B cell (primary cell): ENCODE data around the gene ISCU. TPM values are rescaled to one million over a fixed set of nuclear protein-coding genes. Genes with fewer than 3 reads are reported as not detected.
A peak's percentile ranks its signal among the peaks of the same experiment; 100 is the strongest.

Experiments
- ATAC-seq: fragments of 200-7000 bp; cut with Tn5 transposase; one replicate; pipeline ENCODE4 v1.10.0; 2021; ENCODE audit warnings: low read depth, mild to moderate bottlenecking, moderate number of reproducible peaks, moderate library complexity
- CTCF ChIA-PET: fragments of 350-600 bp; sonication (Branson Sonifier 250); formaldehyde crosslinking; loops from one replicate; lab custom pipeline; 2021; ENCODE audit warnings: antibody characterized with exemption, inconsistent platforms; lab: Charles Lee
- POLR2A ChIA-PET: fragments of 350-600 bp; sonication (Branson Sonifier 250); formaldehyde crosslinking; loops from one replicate; lab custom pipeline; 2021; ENCODE audit warnings: antibody characterized with exemption; lab: Charles Lee
- DNase-seq: peaks from one replicate; pipeline ENCODE4 v3.0.0; 2013
- H2AFZ ChIP-seq: 2 replicates; pipeline ENCODE4 v1.6.1; 2012; ENCODE audit warnings: mild to moderate bottlenecking, low read depth, low read length; ENCODE audit not compliant: insufficient read depth, poor library complexity, severe bottlenecking
- H3K27ac ChIP-seq, 2 donors: 1 replicate in 1 of 2; 2 replicates in 1 of 2; pipeline ENCODE4 v1.5.1; 2012 to 2013; ENCODE audit warnings: low read length in 2 of 2, mild to moderate bottlenecking in 2 of 2, moderate library complexity in 1 of 2
- H3K27me3 ChIP-seq, 4 experiments: fragments of 200-600 bp in 1 of 4; sonication (generic) in 1 of 4; replicated peaks in 1 of 4; 1 replicate in 2 of 4; 2 replicates in 2 of 4; pipeline versions ENCODE4 v1.6.1 to v1.7.0; 2013 to 2016; ENCODE audit warnings: low read length in 3 of 4, mild to moderate bottlenecking in 2 of 4, mixed read lengths in 1 of 4, moderate library complexity in 1 of 4; ENCODE audit not compliant: insufficient read depth in 4 of 4, control insufficient read depth in 3 of 4; ENCODE audit errors: control extremely low read depth in 1 of 4
- H3K36me3 ChIP-seq, 2 experiments: replicated peaks in 1 of 2; 1 replicate in 1 of 2; 2 replicates in 1 of 2; pipeline versions ENCODE4 v1.6.1 to v1.7.1; 2013; ENCODE audit warnings: low read length in 1 of 2; ENCODE audit not compliant: insufficient read depth in 2 of 2, control insufficient read depth in 1 of 2; ENCODE audit errors: control extremely low read depth in 1 of 2, extremely low read depth in 1 of 2
- H3K4me1 ChIP-seq, 2 donors: fragments of 200-600 bp in 1 of 2; sonication (generic) in 1 of 2; 1 replicate in 1 of 2; 2 replicates in 1 of 2; pipeline versions ENCODE4 v1.5.1 to v1.6.1; 2013 to 2017; ENCODE audit warnings: low read length in 2 of 2; ENCODE audit not compliant: control insufficient read depth in 2 of 2, insufficient read depth in 2 of 2
- H3K4me2 ChIP-seq: replicated peaks from 2 replicates; pipeline ENCODE3; 2012; ENCODE audit warnings: mild to moderate bottlenecking, low read depth, low read length; ENCODE audit not compliant: poor library complexity, severe bottlenecking
- H3K4me3 ChIP-seq, 5 experiments: fragments of 200-600 bp in 1 of 5; sonication (generic) in 1 of 5; 1 replicate in 3 of 5; 2 replicates in 2 of 5; pipeline versions ENCODE4 v1.5.1 to v1.7.0; 2011 to 2016; ENCODE audit warnings: low read length in 4 of 5, mild to moderate bottlenecking in 4 of 5, low read depth in 2 of 5, control low read depth in 1 of 5, moderate library complexity in 1 of 5; ENCODE audit not compliant: insufficient read depth in 1 of 5; ENCODE audit errors: control extremely low read depth in 1 of 5, extremely low read depth in 1 of 5
- H3K79me2 ChIP-seq: fragments of 200-600 bp; sonication (generic); one replicate; pipeline ENCODE4 v1.6.0; 2016; ENCODE audit warnings: low read length; ENCODE audit not compliant: control insufficient read depth, insufficient read depth
- H3K9ac ChIP-seq: fragments of 200-600 bp; sonication (generic); 2 replicates; pipeline ENCODE4 v1.6.1; 2017; ENCODE audit warnings: mild to moderate bottlenecking, low read length, moderate library complexity
- H3K9me3 ChIP-seq, 3 donors: one replicate each; pipeline versions ENCODE4 v1.6.1 to v1.7.1; 2013; ENCODE audit warnings: low read length in 2 of 3; ENCODE audit not compliant: control insufficient read depth in 2 of 3, insufficient read depth in 1 of 3; ENCODE audit errors: control extremely low read depth in 1 of 3
- H4K20me1 ChIP-seq: 2 replicates; pipeline ENCODE4 v1.6.0; 2012; ENCODE audit warnings: mild to moderate bottlenecking, low read length; ENCODE audit not compliant: insufficient read depth, control insufficient read depth, poor library complexity, severe bottlenecking
- H3K27ac Mint-ChIP-seq: one replicate; pipeline ENCODE4 v1.8.0; 2021; ENCODE audit warnings: mixed read lengths
- H3K27me3 Mint-ChIP-seq: one replicate; pipeline ENCODE4 v1.8.0; 2021; ENCODE audit warnings: mixed read lengths
- H3K4me1 Mint-ChIP-seq: one replicate; pipeline ENCODE4 v1.8.0; 2021; ENCODE audit warnings: mixed read lengths
- H3K4me3 Mint-ChIP-seq: one replicate; pipeline ENCODE4 v1.8.0; 2021; ENCODE audit warnings: mixed read lengths
- H3K9me3 Mint-ChIP-seq: one replicate; pipeline ENCODE4 v1.8.0; 2022; ENCODE audit warnings: mixed read lengths; ENCODE audit not compliant: insufficient read depth
- CTCF ChIP-seq: fragments of 200-600 bp; IDR thresholded peaks from one replicate; pipeline ENCODE4 v1.8.0; 2022; ENCODE audit warnings: antibody characterized with exemption, mild to moderate bottlenecking
- EZH2 ChIP-seq: IDR thresholded peaks from 2 replicates; pipeline ENCODE4 v1.6.1; 2012; ENCODE audit warnings: borderline replicate concordance, low read depth, mild to moderate bottlenecking, moderate library complexity, low read length; ENCODE audit not compliant: insufficient read depth, poor library complexity, severe bottlenecking
- WGBS: methylation state at CpG from one replicate; pipeline ENCODE4 v1.1.5; 2013; ENCODE audit warnings: missing lambda C conversion rate; ENCODE audit not compliant: insufficient coverage; 5-methylcytosine and 5-hydroxymethylcytosine counted together
- intact Hi-C: fragments of 100-400 bp; cut with micrococcal nuclease; formaldehyde crosslinking; loops from one replicate; pipeline ENCODE4 v1.10.0; 2022
- polyA minus RNA-seq: library from RNA; depleted of rRNA, polyadenylated mRNA; stranded (reverse); fragments of >200 nt; gene quantifications from 2 replicates; pipeline ENCODE4 v1.2.3, GENCODE V29; 2012
- polyA plus RNA-seq: library from polyadenylated mRNA; depleted of rRNA; stranded (reverse); fragments of >200 nt; gene quantifications from 2 replicates; pipeline ENCODE4 v1.2.3, GENCODE V29; 2012
- total RNA-seq, 2 donors: library from RNA; stranded (reverse); fragments of 120-200 nt in 1 of 2; gene quantifications; 1 replicate in 1 of 2; 2 replicates in 1 of 2; pipeline versions ENCODE4 v1.2.3 to v1.2.4, GENCODE V29; 2013 to 2022

ISCU gene
- total RNA-seq = 190 and 209 TPM in 2 replicates
- 266 TPM for total RNA-seq (2013)
- polyA plus RNA-seq = 166 and 173 TPM in 2 replicates
- 109 and 120 TPM in 2 replicates for polyA minus RNA-seq

GRCh38 chr12:108562348-108563135 lies at the start of gene ISCU:
TSS of gene ISCU (plus strand) at chr12:108562596. CDS start at chr12:108562623, 27 bp downstream.
- H3K4me3 ChIP-seq = peak within 1 kb of the TSS; percentile 84 to 99 (median 98)
- H3K27me3 ChIP-seq = no peaks in the 10 kb centered on the region
- ATAC-seq = peak; percentile 73
- peak within 1 kb of the TSS; percentile 95 for H2AFZ ChIP-seq
- no peaks in the 10 kb centered on the region for H3K9me3 ChIP-seq
- peak within 1 kb of the TSS; percentile 94 for H3K4me2 ChIP-seq
- Mint-ChIP-seq H3K27ac (peak within 1 kb of the TSS; percentile 100), H3K9me3 (no peaks in the 10 kb centered on the region), H3K4me1 (peaks cover 72% of the 10 kb centered on the region), H3K27me3 (no peaks in the 10 kb centered on the region), H3K4me3 (peak within 1 kb of the TSS; percentile 100)
- POLR2A ChIA-PET = interaction anchor here (0.7 to 3.2 kb wide), 7 partner anchors 11 to 263 kb away, joined by 3 to 51 read pairs (median 4); partner anchors contain the start of gene SELPLG
- peak within 1 kb of the TSS; percentile 89 for H3K9ac ChIP-seq
- intact Hi-C loops = loop anchor here (1.0 to 5.0 kb wide), 10 partner anchors 56 to 1150 kb away; partner anchors contain the start of genes ALKBH2, FAM222A, PWP1 and SSH1
- peaks cover 31% of the 10 kb centered on the region for H4K20me1 ChIP-seq
- peaks cover 53 to 61% of the 10 kb centered on the region in 2 donors for H3K4me1 ChIP-seq
- TF ChIP-seq CTCF = no peak
- no peak for TF ChIP-seq EZH2
- CTCF ChIA-PET = interaction anchor here (0.6 to 19.8 kb wide), 14 partner anchors 8 to 492 kb away, joined by 3 to 424 read pairs (median 4); partner anchors contain the start of gene SELPLG
- H3K79me2 ChIP-seq = peaks cover 58% of the 10 kb centered on the region
- H3K27ac ChIP-seq = peak within 1 kb of the TSS; percentile 94 to 97
- WGBS = under 1% methylated on average over 72 of the region's 72 CpGs
- peak; percentile 99 for DNase-seq
- H3K36me3 ChIP-seq = peaks cover 20 to 42% of the 10 kb centered on the region in 2 experiments
